ENCODE measurements around the gene EEF2.
"Not testable (repeated sequence)": the region's sequence is repeated elsewhere in the genome, so short reads cannot be mapped to it uniquely, and the experiment has no call there.

The EEF2 gene

GRCh38 chr19:3968556-3969434 lies 16.5 kb downstream of the EEF2 start:
- DNase-seq = no peak

- not testable (repeated sequence) for DNase-seq
These were observed 17.3 kb downstream of the EEF2 start for GRCh38 chr19:3967983-3968382.

GRCh38 chr19:3966051-3967017 lies 18.9 kb downstream of the EEF2 start:
- no peak for DNase-seq

- DNase-seq = no peak
These were observed 20.7 kb downstream of the EEF2 start for GRCh38 chr19:3964256-3965194.

- DNase-seq = no peak
These were observed 21.6 kb downstream of the EEF2 start for GRCh38 chr19:3963458-3964255.

GRCh38 chr19:3961007-3961406 lies 24.3 kb downstream of the EEF2 start:
- no peak for DNase-seq

GRCh38 chr19:3959766-3960131 lies 25.5 kb downstream of the EEF2 start:
- no peak for DNase-seq

- no peak for DNase-seq
These were observed 26.2 kb downstream of the EEF2 start for GRCh38 chr19:3958836-3959765.

- DNase-seq = no peak
These were observed 29.6 kb downstream of the EEF2 start for GRCh38 chr19:3955688-3956087.

- DNase-seq = not testable (repeated sequence)
These were observed 30.0 kb downstream of the EEF2 start for GRCh38 chr19:3955276-3955675.

- DNase-seq = no peak
These were observed 31.2 kb downstream of the EEF2 start for GRCh38 chr19:3954107-3954506.

- not testable (repeated sequence) for DNase-seq
These were observed 32.4 kb downstream of the EEF2 start for GRCh38 chr19:3952755-3953276.

GRCh38 chr19:3950871-3951861 lies 34.1 kb downstream of the EEF2 start:
- DNase-seq = no peak

- DNase-seq = no peak
These were observed 35.0 kb downstream of the EEF2 start for GRCh38 chr19:3949997-3950859.

- DNase-seq = no peak
These were observed 36.0 kb downstream of the EEF2 start for GRCh38 chr19:3949294-3949693.

GRCh38 chr19:3947316-3947933 lies 37.8 kb downstream of the EEF2 start:
- not testable (repeated sequence) for DNase-seq

- no peak for DNase-seq
These were observed 39.4 kb downstream of the EEF2 start for GRCh38 chr19:3945838-3946237.

Data from activated naive CD4-positive, alpha-beta T cell (primary cell).